Peyer's patch (tissue), 4 donors: ENCODE measurements around the gene MASP2.

Experiments
- POLR2A ChIP-seq, 2 donors: fragments of 450-650 bp; IDR thresholded peaks; one replicate each; pipeline ENCODE4 v1.5.1; 2017; ENCODE audit warnings: antibody characterized with exemption in 2 of 2, mild to moderate bottlenecking in 2 of 2, moderate library complexity in 2 of 2
- TF ChIP-seq, protein P1 (sequence below), 6 experiments: fragments of 450-650 bp in 4 of 6; fragments of 200-600 bp in 2 of 6; sonication (generic) in 1 of 6; IDR thresholded peaks; one replicate each; pipeline ENCODE4 v1.5.1; 2017 to 2019; ENCODE audit warnings: antibody characterized with exemption in 6 of 6, mild to moderate bottlenecking in 3 of 6, moderate library complexity in 1 of 6

DNA sequence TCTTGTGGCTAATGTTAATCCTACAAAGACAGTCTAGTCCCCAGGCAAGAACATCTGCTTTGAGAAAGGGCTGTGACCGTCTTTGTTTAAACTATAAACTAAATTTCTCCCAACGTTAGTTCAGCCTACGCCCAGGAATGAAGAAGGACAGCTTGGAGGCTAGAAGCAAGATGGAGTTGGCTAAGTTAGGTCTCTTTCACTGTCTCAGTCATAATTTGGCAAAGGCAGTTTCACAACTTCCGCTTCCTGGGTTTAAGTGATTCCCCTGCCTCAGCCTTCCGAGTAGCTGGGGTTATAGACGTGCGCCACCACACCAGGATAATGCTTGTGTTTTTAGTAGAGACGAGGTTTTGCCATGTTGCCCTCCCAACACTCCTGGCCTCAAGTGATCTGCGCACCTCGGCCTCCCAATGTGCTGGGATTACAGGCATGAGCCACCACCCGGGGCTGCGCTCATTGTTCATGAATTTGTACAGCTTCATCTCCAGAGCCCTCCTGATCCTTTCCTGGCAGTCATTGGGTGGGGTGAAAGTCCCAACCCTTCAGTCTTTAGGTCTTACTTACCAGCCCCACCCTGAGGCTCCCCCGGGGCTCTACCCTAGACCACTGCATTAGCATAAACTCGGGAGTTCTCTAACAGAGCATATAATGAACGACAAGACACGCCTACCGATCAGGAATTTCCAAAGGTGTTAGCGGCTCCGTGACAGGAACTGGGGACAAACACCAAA, 4.9 kb upstream of the MASP2 start:
- TF ChIP-seq, protein P1, sequence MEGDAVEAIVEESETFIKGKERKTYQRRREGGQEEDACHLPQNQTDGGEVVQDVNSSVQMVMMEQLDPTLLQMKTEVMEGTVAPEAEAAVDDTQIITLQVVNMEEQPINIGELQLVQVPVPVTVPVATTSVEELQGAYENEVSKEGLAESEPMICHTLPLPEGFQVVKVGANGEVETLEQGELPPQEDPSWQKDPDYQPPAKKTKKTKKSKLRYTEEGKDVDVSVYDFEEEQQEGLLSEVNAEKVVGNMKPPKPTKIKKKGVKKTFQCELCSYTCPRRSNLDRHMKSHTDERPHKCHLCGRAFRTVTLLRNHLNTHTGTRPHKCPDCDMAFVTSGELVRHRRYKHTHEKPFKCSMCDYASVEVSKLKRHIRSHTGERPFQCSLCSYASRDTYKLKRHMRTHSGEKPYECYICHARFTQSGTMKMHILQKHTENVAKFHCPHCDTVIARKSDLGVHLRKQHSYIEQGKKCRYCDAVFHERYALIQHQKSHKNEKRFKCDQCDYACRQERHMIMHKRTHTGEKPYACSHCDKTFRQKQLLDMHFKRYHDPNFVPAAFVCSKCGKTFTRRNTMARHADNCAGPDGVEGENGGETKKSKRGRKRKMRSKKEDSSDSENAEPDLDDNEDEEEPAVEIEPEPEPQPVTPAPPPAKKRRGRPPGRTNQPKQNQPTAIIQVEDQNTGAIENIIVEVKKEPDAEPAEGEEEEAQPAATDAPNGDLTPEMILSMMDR (IDR thresholded peaks at IDR 0.05), result no peak
- TF ChIP-seq POLR2A (IDR thresholded peaks at IDR 0.05), result no peak
